CD4-positive, alpha-beta memory T cell (primary cell): ENCODE data around the gene PRDX5. TPM values are rescaled to one million over a fixed set of nuclear protein-coding genes. Genes with fewer than 3 reads are reported as not detected.

Experiments used
- CTCF ChIA-PET: fragments of 350-600 bp; sonication (Branson Sonifier 250); formaldehyde crosslinking; loops from one replicate; lab custom pipeline; 2021; ENCODE audit warnings: inconsistent platforms; ENCODE audit not compliant: partially characterized antibody; lab: Charles Lee
- POLR2A ChIA-PET: fragments of 350-600 bp; sonication (Branson Sonifier 250); formaldehyde crosslinking; loops from one replicate; lab custom pipeline; 2021; ENCODE audit not compliant: partially characterized antibody; lab: Charles Lee
- DNase-seq, 5 donors: peaks; one replicate each; pipeline versions ENCODE4 v3.0.0 to v3.0.0-alpha.2; 2020 to 2022; ENCODE audit warnings: mixed read lengths in 1 of 5
- H3K27ac ChIP-seq: one replicate; pipeline ENCODE4 v1.7.0; 2013; ENCODE audit warnings: low read depth, low read length
- H3K27me3 ChIP-seq: 2 replicates; pipeline ENCODE4 v1.7.0; 2013; ENCODE audit warnings: mild to moderate bottlenecking, low read length, moderate library complexity; ENCODE audit not compliant: insufficient read depth
- H3K36me3 ChIP-seq: 2 replicates; pipeline ENCODE4 v1.7.0; 2013; ENCODE audit warnings: mild to moderate bottlenecking, low read length, moderate library complexity; ENCODE audit not compliant: insufficient read depth
- H3K4me1 ChIP-seq: 2 replicates; pipeline ENCODE4 v1.7.0; 2013; ENCODE audit warnings: mild to moderate bottlenecking, low read length, moderate library complexity; ENCODE audit not compliant: insufficient read depth
- H3K4me3 ChIP-seq, 2 donors: one replicate each; pipeline ENCODE4 v1.7.0; 2013; ENCODE audit warnings: low read length in 2 of 2, mild to moderate bottlenecking in 1 of 2
- H3K9me3 ChIP-seq, 2 donors: one replicate each; pipeline ENCODE4 v1.7.0; 2013; ENCODE audit warnings: low read length in 2 of 2, control low read depth in 1 of 2; ENCODE audit not compliant: control insufficient read depth in 1 of 2
- H3K27ac Mint-ChIP-seq, 7 donors: one replicate each; pipeline ENCODE4 v1.8.0; 2020 to 2021; ENCODE audit warnings: mixed read lengths in 7 of 7, mild to moderate bottlenecking in 6 of 7, inconsistent platforms in 3 of 7, moderate library complexity in 3 of 7
- H3K27me3 Mint-ChIP-seq, 2 donors: one replicate each; pipeline ENCODE4 v1.8.0; 2020 to 2021; ENCODE audit warnings: mixed read lengths in 2 of 2
- H3K36me3 Mint-ChIP-seq, 2 donors: one replicate each; pipeline ENCODE4 v1.8.0; 2020 to 2021; ENCODE audit warnings: mixed read lengths in 2 of 2, inconsistent platforms in 1 of 2, mild to moderate bottlenecking in 1 of 2
- H3K4me1 Mint-ChIP-seq, 4 donors: one replicate each; pipeline ENCODE4 v1.8.0; 2020 to 2021; ENCODE audit warnings: mixed read lengths in 4 of 4, mild to moderate bottlenecking in 1 of 4
- H3K4me3 Mint-ChIP-seq, 8 donors: one replicate each; pipeline ENCODE4 v1.8.0; 2020 to 2021; ENCODE audit warnings: mixed read lengths in 8 of 8, mild to moderate bottlenecking in 7 of 8, moderate library complexity in 6 of 8, inconsistent platforms in 3 of 8
- H3K9me3 Mint-ChIP-seq, 8 donors: one replicate each; pipeline ENCODE4 v1.8.0; 2020 to 2021; ENCODE audit warnings: mixed read lengths in 8 of 8, mild to moderate bottlenecking in 5 of 8, inconsistent platforms in 3 of 8, moderate library complexity in 1 of 8
- intact Hi-C: fragments of 100-400 bp; cut with micrococcal nuclease; formaldehyde crosslinking; loops from one replicate; pipeline ENCODE4 v1.15.1; 2023
- polyA plus RNA-seq, 2 donors: library from polyadenylated mRNA; unstranded; fragments of 300-500 nt; fragmentation: Illumina TruSeq; gene quantifications; one replicate each; pipeline ENCODE4 v1.2.3, GENCODE V29; 2021
- total RNA-seq, 2 experiments: library from RNA; stranded (reverse); gene quantifications; one replicate each; pipeline ENCODE4 v1.2.3, GENCODE V29; 2021

The PRDX5 gene
- total and polyA plus RNA-seq, 4 experiments from 2014 or later, result 57.6 to 251 (median 111) TPM

GRCh38 chr11:64276653-64277431 lies 41.1 kb upstream of the PRDX5 start:
- no peaks in the 10 kb centered on the region for H3K27me3 Mint-ChIP-seq
- ChIA-PET CTCF (interaction anchor here (0.9 to 2.6 kb wide), 3 partner anchors 24 to 72 kb away, joined by 3 to 10 read pairs (median 4); partner anchors contain the start of genes PRDX5 and TRMT112), POLR2A (interaction anchor here (1.3 to 2.5 kb wide), 3 partner anchors 8 to 70 kb away, joined by 3 to 9 read pairs (median 4); partner anchors contain the start of genes BAD and FERMT3)
- H3K27ac Mint-ChIP-seq, result no peak overlapping the region
- Histone ChIP-seq H3K4me3 (no peak overlapping the region), H3K9me3 (no peaks in the 10 kb centered on the region), H3K4me1 (peaks cover 3% of the 10 kb centered on the region), H3K27me3 (no peaks in the 10 kb centered on the region), H3K27ac (no peak overlapping the region), H3K36me3 (peaks cover 9% of the 10 kb centered on the region)
- DNase-seq, result no peak
- intact Hi-C loops, result no loop called here
- H3K36me3 Mint-ChIP-seq, result peaks cover 0 to 18% of the 10 kb centered on the region in 2 donors
- H3K4me1 Mint-ChIP-seq, result peaks cover 3 to 9% (median 5%) of the 10 kb centered on the region in 4 donors
- no peaks in the 10 kb centered on the region for H3K9me3 Mint-ChIP-seq
- H3K4me3 Mint-ChIP-seq, result no peak overlapping the region

- POLR2A ChIA-PET, result interaction anchor here (2.6 kb wide), 1 partner anchor 8 kb away, joined by 9 read pairs; no protein-coding TSS in a partner anchor
- Mint-ChIP-seq H3K4me3 (no peak overlapping the region), H3K9me3 (no peaks in the 10 kb centered on the region), H3K36me3 (peaks cover 0 to 19% of the 10 kb centered on the region in 2 donors), H3K27me3 (no peaks in the 10 kb centered on the region), H3K27ac (peak overlapping the region in 1 of 7 donors; percentile 52), H3K4me1 (peaks cover 4 to 17% (median 12%) of the 10 kb centered on the region in 4 donors)
- Histone ChIP-seq H3K36me3 (peaks cover 9% of the 10 kb centered on the region), H3K4me1 (peaks cover 9% of the 10 kb centered on the region), H3K27me3 (no peaks in the 10 kb centered on the region), H3K4me3 (no peak overlapping the region), H3K27ac (no peak overlapping the region), H3K9me3 (no peaks in the 10 kb centered on the region)
- DNase-seq, result no peak
- intact Hi-C loops, result no loop called here
- CTCF ChIA-PET, result interaction anchor here (1.4 to 2.6 kb wide), 3 partner anchors 23 to 39 kb away, joined by 3 to 10 read pairs (median 4); partner anchors contain the start of genes PRDX5 and TRMT112
Observed at GRCh38 chr11:64278576-64279190, 39.2 kb upstream of the PRDX5 start.

DNA sequence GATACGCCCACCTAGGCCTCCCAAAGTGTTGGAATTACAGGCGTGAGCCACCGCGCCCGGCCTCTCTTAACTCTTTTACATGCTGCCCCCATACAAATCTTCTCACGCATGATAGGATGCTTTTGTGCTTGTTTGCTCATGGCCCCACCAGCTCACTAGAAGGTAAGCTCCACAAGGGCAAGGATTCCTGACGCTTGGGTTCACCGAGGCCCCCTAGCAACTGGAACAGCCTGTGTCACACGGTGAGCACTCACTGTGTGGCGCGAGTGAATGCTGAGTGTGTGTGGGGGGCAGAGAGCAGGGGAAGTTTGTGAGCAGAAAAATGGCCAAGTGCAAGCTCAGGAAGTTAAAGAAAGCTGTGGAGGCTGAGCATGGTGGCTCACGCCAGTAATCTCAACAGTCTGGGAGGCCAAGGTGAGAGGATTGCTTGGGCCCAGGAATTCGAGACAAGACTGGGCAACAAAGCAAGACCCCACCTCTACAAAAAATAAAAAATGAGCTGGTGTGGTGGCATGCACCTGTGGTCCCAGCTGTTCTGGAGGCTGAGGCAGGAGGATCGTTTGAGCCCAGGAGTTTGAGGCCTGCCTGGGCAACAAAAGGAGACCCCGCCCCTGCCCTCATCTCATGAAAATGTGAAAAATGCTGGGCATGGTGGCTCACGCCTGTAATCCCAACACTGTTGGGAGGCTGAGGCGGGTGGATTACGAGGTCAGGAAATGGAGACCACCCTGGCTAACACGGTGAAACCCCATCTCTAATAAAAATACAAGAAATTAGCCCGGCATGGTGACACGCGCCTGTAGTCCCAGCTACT lies 35.8 kb upstream of the PRDX5 start:
- no peak for DNase-seq
- Mint-ChIP-seq H3K4me3 (peak overlapping the region in 2 of 8 donors; percentile 35 to 36), H3K9me3 (no peaks in the 10 kb centered on the region), H3K4me1 (peaks cover 12 to 44% (median 23%) of the 10 kb centered on the region in 4 donors), H3K27me3 (no peaks in the 10 kb centered on the region), H3K27ac (peak overlapping the region in 4 of 7 donors; percentile 42 to 80 (median 62)), H3K36me3 (peaks cover 0 to 19% of the 10 kb centered on the region in 2 donors)
- intact Hi-C loops, result no loop called here
- CTCF ChIA-PET, result interaction anchor here (2.8 to 7.3 kb wide), 4 partner anchors 10 to 77 kb away, joined by 19 to 47 read pairs (median 28); partner anchors contain the start of genes CATSPERZ and FERMT3
- Histone ChIP-seq H3K4me1 (peaks cover 24% of the 10 kb centered on the region), H3K27me3 (no peaks in the 10 kb centered on the region), H3K36me3 (peaks cover 7% of the 10 kb centered on the region), H3K27ac (no peak overlapping the region), H3K4me3 (no peak overlapping the region), H3K9me3 (no peaks in the 10 kb centered on the region)
- POLR2A ChIA-PET, result interaction anchor here (1.2 to 8.6 kb wide), 6 partner anchors 12 to 97 kb away, joined by 4 to 233 read pairs (median 53); partner anchors contain the start of genes CATSPERZ, ESRRA, FERMT3 and FKBP2

DNA sequence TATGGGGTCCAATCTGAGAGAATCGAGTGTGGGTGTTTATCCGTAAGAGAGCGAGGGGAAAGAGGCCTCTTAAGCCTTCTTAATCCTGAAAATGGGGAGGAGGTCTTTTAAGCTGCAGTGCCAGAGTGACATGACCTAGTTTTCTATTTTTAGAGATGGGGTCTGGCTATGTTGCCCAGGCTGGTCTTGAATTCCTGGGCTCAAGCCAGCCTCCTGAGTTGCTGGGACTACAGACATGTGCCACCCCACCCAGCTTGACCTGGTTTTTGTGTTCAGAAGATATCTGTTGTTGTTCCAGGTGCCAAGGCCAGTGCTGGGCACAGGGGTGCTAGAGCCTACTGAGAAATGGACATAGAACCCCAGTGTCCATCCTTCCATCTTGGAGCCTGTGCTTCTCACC lies 34.8 kb upstream of the PRDX5 start:
- no peaks in the 10 kb centered on the region for H3K9me3 ChIP-seq
- H3K27ac Mint-ChIP-seq, result peak overlapping the region in 6 of 7 donors; percentile 80 to 99 (median 97)
- peaks cover 0 to 19% of the 10 kb centered on the region in 2 donors for H3K36me3 Mint-ChIP-seq
- no peak overlapping the region for H3K4me3 ChIP-seq
- no peaks in the 10 kb centered on the region for H3K27me3 ChIP-seq
- H3K4me1 Mint-ChIP-seq, result peaks cover 12 to 44% (median 24%) of the 10 kb centered on the region in 4 donors
- H3K4me1 ChIP-seq, result peaks cover 24% of the 10 kb centered on the region
- CTCF ChIA-PET, result interaction anchor here (0.7 to 7.3 kb wide), 5 partner anchors 11 to 78 kb away, joined by 3 to 47 read pairs (median 21); partner anchors contain the start of genes CATSPERZ and FERMT3
- H3K27ac ChIP-seq, result peak overlapping the region; percentile 100
- intact Hi-C loops, result no loop called here
- H3K4me3 Mint-ChIP-seq, result peak overlapping the region in 7 of 8 donors; percentile 4 to 92 (median 78)
- DNase-seq, result no peak
- H3K27me3 Mint-ChIP-seq, result no peaks in the 10 kb centered on the region
- no peaks in the 10 kb centered on the region for H3K9me3 Mint-ChIP-seq
- POLR2A ChIA-PET, result interaction anchor here (0.7 to 8.6 kb wide), 10 partner anchors 13 to 135 kb away, joined by 3 to 233 read pairs (median 16); partner anchors contain the start of genes CATSPERZ, ESRRA, FERMT3 and FKBP2
- H3K36me3 ChIP-seq, result peaks cover 4% of the 10 kb centered on the region

GRCh38 chr11:64284048-64284961 lies 33.6 kb upstream of the PRDX5 start, which contains the start of gene BAD:
Gene BAD (minus strand): TSS chr11:64284665. CDS start chr11:64284368, 297 bp downstream.
- H3K4me3 Mint-ChIP-seq, result peak within 1 kb of the TSS; percentile 90 to 93 (median 92)
- no peaks in the 10 kb centered on the region for H3K27me3 ChIP-seq
- intact Hi-C loops, result no loop called here
- H3K9me3 ChIP-seq, result no peaks in the 10 kb centered on the region
- H3K4me1 ChIP-seq, result peaks cover 24% of the 10 kb centered on the region
- H3K4me1 Mint-ChIP-seq, result peaks cover 12 to 48% (median 23%) of the 10 kb centered on the region in 4 donors
- peak within 1 kb of the TSS; percentile 96 to 99 (median 98) for H3K27ac Mint-ChIP-seq
- DNase-seq, result peak; percentile 89 to 94 (median 90)
- peak within 1 kb of the TSS; percentile 93 to 96 for H3K4me3 ChIP-seq
- H3K27ac ChIP-seq, result peak within 1 kb of the TSS; percentile 100
- ChIA-PET CTCF (interaction anchor here (1.5 to 7.3 kb wide), 5 partner anchors 12 to 79 kb away, joined by 7 to 47 read pairs (median 21); partner anchors contain the start of genes CATSPERZ and FERMT3), POLR2A (interaction anchor here (0.7 to 8.6 kb wide), 22 partner anchors 8 to 1443 kb away, joined by 3 to 233 read pairs (median 6); partner anchors contain the start of genes CATSPERZ, ESRRA, FERMT3 and FKBP2)
- H3K9me3 Mint-ChIP-seq, result no peaks in the 10 kb centered on the region
- peaks cover 0 to 13% of the 10 kb centered on the region in 2 donors for H3K36me3 Mint-ChIP-seq
- no peaks in the 10 kb centered on the region for H3K27me3 Mint-ChIP-seq
- no peaks in the 10 kb centered on the region for H3K36me3 ChIP-seq
